Coronary artery (tissue), 2 donors: ENCODE measurements around the gene BCL11A.

Experiments
- DNase-seq: peaks from one replicate; pipeline ENCODE4 v3.0.0-alpha.2; 2017; ENCODE audit warnings: low spot score
- H3K27ac ChIP-seq, 2 donors: fragments of 200-600 bp; sonication (generic); one replicate each; pipeline ENCODE4 v1.5.1; 2016 to 2019
- H3K4me3 ChIP-seq: fragments of 200-600 bp; sonication (generic); 2 replicates; pipeline ENCODE4 v1.5.1; 2016; ENCODE audit warnings: mild to moderate bottlenecking, moderate library complexity
- CTCF ChIP-seq: fragments of 200-600 bp; sonication (generic); IDR thresholded peaks from one replicate; pipeline ENCODE4 v1.5.1; 2019; ENCODE audit warnings: antibody characterized with exemption

Gene BCL11A

GRCh38 chr2:60446413-60447267, 106.8 kb downstream of the BCL11A start:
- no peak for TF ChIP-seq CTCF
- no peak for DNase-seq
- no peak overlapping the region for H3K27ac ChIP-seq
- no peak overlapping the region for H3K4me3 ChIP-seq

GRCh38 chr2:60445684-60446179, 107.7 kb downstream of the BCL11A start:
- DNase-seq: no peak
- Histone ChIP-seq H3K4me3 (no peak overlapping the region), H3K27ac (no peak overlapping the region)
- no peak for TF ChIP-seq CTCF

- Histone ChIP-seq H3K4me3 (no peak overlapping the region), H3K27ac (no peak overlapping the region)
- TF ChIP-seq CTCF: no peak
- no peak for DNase-seq
These were observed 110.8 kb downstream of the BCL11A start for GRCh38 chr2:60442608-60443007.

- H3K27ac ChIP-seq: no peak overlapping the region
- no peak overlapping the region for H3K4me3 ChIP-seq
- no peak for TF ChIP-seq CTCF
- no peak for DNase-seq
These were observed 111.7 kb downstream of the BCL11A start for GRCh38 chr2:60441800-60442199.

GRCh38 chr2:60440767-60441163, 112.7 kb downstream of the BCL11A start:
- H3K27ac ChIP-seq: no peak overlapping the region
- H3K4me3 ChIP-seq: no peak overlapping the region
- TF ChIP-seq CTCF: no peak
- DNase-seq: no peak

GRCh38 chr2:60440079-60440766, 113.2 kb downstream of the BCL11A start:
- no peak for DNase-seq
- no peak overlapping the region for H3K27ac ChIP-seq
- TF ChIP-seq CTCF: no peak
- no peak overlapping the region for H3K4me3 ChIP-seq
